Activated CD8-positive, alpha-beta T cell treated with anti-CD3 and anti-CD28 coated beads for 36 hours (primary cell): ENCODE measurements around the gene EID1. TPM values are rescaled to one million over a fixed set of nuclear protein-coding genes. Genes with fewer than 3 reads are reported as not detected.

Experiments used
- ATAC-seq: fragments of 200-7000 bp; cut with Tn5 transposase; one replicate; pipeline ENCODE4 v1.10.0; 2021; ENCODE audit warnings: mild to moderate bottlenecking, moderate library complexity
- CTCF ChIA-PET: fragments of 350-600 bp; sonication (Branson Sonifier 250); formaldehyde crosslinking; loops from one replicate; lab custom pipeline; 2021; ENCODE audit warnings: antibody characterized with exemption; lab: Charles Lee
- POLR2A ChIA-PET: fragments of 350-600 bp; sonication (Branson Sonifier 250); formaldehyde crosslinking; loops from one replicate; lab custom pipeline; 2021; ENCODE audit warnings: antibody characterized with exemption; lab: Charles Lee
- DNase-seq: peaks from one replicate; pipeline ENCODE4 v3.0.0-alpha.2; 2020
- H3K27ac Mint-ChIP-seq: one replicate; pipeline ENCODE4 v1.8.0; 2021; ENCODE audit warnings: mild to moderate bottlenecking, mixed read lengths
- H3K27me3 Mint-ChIP-seq: one replicate; pipeline ENCODE4 v1.8.0; 2021; ENCODE audit warnings: mixed read lengths
- H3K36me3 Mint-ChIP-seq: one replicate; pipeline ENCODE4 v1.8.0; 2021; ENCODE audit warnings: low read depth, mixed read lengths
- H3K4me1 Mint-ChIP-seq: one replicate; pipeline ENCODE4 v1.8.0; 2021; ENCODE audit warnings: low read depth, mixed read lengths
- H3K4me3 Mint-ChIP-seq: one replicate; pipeline ENCODE4 v1.8.0; 2021; ENCODE audit warnings: mild to moderate bottlenecking, moderate library complexity, mixed read lengths
- H3K9me3 Mint-ChIP-seq: one replicate; pipeline ENCODE4 v1.8.0; 2021; ENCODE audit warnings: mixed read lengths
- intact Hi-C: fragments of 100-400 bp; cut with micrococcal nuclease; formaldehyde crosslinking; loops from one replicate; pipeline ENCODE4 v1.10.0; 2022
- total RNA-seq, 2 experiments: library from RNA; stranded (reverse); gene quantifications; one replicate each; pipeline ENCODE4 v1.2.3, GENCODE V29; 2021
- TF ChIP-seq, protein P1 (sequence below): fragments of 200-600 bp; IDR thresholded peaks from one replicate; pipeline ENCODE4 v1.8.0; 2022; ENCODE audit warnings: antibody characterized with exemption, mild to moderate bottlenecking

EID1 gene, protein sequence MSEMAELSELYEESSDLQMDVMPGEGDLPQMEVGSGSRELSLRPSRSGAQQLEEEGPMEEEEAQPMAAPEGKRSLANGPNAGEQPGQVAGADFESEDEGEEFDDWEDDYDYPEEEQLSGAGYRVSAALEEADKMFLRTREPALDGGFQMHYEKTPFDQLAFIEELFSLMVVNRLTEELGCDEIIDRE
- 10 to 100 TPM; 78.3 to 80.5 TPM for total RNA-seq

DNA sequence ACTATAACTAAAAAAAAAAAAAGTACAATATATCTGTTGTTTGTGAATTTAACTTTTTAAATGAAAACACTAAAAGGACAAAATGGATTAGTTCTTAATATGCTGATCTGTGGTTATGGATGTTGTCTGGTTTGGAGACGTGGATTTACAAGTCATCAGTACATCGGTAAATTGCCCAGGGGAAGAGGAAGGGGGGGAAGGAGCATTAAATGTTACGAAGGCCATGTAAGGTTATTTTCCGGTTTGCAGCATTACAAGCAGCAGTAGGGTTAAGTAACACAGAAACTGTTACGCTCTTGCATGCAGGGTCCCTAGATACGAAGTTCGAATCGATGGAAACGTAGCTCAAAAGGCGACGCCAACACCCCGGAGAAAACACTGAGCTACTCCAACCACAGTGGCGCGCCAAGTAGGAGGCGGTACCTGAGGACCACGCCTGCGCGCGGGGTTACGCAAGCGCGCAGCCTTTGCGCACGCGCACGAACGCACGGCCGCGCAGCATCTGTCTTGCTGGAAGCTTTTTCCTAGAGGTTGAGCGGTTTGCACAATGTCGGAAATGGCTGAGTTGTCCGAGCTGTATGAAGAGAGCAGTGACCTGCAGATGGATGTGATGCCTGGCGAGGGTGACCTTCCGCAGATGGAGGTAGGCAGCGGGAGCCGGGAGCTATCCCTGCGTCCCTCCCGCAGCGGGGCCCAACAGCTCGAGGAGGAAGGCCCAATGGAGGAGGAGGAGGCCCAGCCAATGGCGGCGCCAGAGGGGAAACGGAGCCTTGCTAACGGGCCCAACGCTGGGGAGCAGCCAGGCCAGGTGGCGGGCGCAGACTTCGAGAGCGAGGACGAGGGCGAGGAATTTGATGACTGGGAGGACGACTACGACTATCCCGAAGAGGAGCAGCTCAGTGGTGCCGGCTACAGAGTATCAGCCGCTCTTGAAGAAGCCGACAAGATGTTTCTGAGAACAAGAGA lies at the start of gene EID1:
TSS of gene EID1 (plus strand) at position 505 of the 966 bp plus-strand sequence. CDS start at position 548, 43 bp downstream.
- ChIA-PET CTCF (interaction anchor here (0.7 to 2.0 kb wide), 7 partner anchors 12 to 268 kb away, joined by 3 to 25 read pairs (median 5); partner anchors contain the start of genes CEP152 and SHC4), POLR2A (interaction anchor here (0.5 to 2.5 kb wide), 9 partner anchors 9 to 546 kb away, joined by 3 to 9 read pairs (median 3); partner anchors contain the start of genes COPS2, SECISBP2L and SHC4)
- DNase-seq (peak; percentile 96), ATAC-seq (peak; percentile 94)
- H3K36me3 Mint-ChIP-seq = peaks cover 27% of the 10 kb centered on the region
- peaks cover 5% of the 10 kb centered on the region for H3K27me3 Mint-ChIP-seq
- TF ChIP-seq, protein P1, sequence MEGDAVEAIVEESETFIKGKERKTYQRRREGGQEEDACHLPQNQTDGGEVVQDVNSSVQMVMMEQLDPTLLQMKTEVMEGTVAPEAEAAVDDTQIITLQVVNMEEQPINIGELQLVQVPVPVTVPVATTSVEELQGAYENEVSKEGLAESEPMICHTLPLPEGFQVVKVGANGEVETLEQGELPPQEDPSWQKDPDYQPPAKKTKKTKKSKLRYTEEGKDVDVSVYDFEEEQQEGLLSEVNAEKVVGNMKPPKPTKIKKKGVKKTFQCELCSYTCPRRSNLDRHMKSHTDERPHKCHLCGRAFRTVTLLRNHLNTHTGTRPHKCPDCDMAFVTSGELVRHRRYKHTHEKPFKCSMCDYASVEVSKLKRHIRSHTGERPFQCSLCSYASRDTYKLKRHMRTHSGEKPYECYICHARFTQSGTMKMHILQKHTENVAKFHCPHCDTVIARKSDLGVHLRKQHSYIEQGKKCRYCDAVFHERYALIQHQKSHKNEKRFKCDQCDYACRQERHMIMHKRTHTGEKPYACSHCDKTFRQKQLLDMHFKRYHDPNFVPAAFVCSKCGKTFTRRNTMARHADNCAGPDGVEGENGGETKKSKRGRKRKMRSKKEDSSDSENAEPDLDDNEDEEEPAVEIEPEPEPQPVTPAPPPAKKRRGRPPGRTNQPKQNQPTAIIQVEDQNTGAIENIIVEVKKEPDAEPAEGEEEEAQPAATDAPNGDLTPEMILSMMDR = no peak
- peaks cover 2% of the 10 kb centered on the region for H3K9me3 Mint-ChIP-seq
- intact Hi-C loops = loop anchor here (5.0 kb wide), 1 partner anchor 89 kb away; no protein-coding TSS in a partner anchor
- peak within 1 kb of the TSS; percentile 99 for H3K27ac Mint-ChIP-seq
- H3K4me3 Mint-ChIP-seq = peak within 1 kb of the TSS; percentile 99
- peaks cover 33% of the 10 kb centered on the region for H3K4me1 Mint-ChIP-seq

DNA sequence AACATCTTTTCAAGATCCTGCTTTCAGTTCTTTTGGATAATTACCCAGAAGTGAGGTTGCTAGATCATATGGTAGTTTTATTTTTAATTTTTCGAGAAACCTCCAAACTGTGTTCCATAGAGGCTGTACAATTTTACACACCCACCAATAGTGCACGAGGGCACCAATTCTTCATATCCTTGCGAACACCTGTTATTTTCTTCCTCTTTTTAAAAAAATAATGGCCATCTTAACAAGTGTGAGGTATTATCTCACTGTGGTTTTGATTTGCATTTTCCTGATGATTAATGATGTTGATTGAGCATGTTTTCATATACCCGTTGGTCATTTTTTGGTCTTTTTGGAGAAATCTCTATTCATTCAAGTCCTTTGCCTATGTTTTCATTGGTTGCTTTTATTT lies 49.5 kb upstream of the EID1 start:
- ChIA-PET CTCF (no interaction called here), POLR2A (no interaction called here)
- ATAC-seq = no peak
- Mint-ChIP-seq H3K36me3 (no peaks in the 10 kb centered on the region), H3K4me3 (no peak overlapping the region), H3K27ac (no peak overlapping the region), H3K9me3 (peaks cover 14% of the 10 kb centered on the region), H3K4me1 (no peaks in the 10 kb centered on the region), H3K27me3 (peaks cover 12% of the 10 kb centered on the region)
- intact Hi-C loops = no loop called here
- TF ChIP-seq, protein P1 = no peak
- no peak for DNase-seq

DNA sequence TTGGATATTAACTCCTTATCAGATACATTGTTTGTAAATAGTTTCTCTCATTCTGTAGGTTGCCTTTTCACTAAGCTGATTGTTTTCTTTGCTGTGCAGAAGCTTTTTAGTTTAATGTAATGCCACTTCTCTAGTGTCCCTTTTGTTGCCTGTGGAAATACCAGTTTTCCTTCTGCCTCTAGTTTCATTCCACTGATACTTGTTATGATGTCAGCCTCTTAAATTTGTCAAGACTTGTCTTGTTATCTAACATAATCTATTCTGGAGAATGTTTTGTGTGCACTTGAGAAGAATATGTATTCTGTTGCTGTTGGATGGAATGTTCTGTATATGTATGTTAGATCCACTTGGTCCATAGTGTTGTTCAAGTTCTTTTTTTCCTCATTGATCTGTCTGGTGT lies 49.0 kb upstream of the EID1 start:
- H3K4me1 Mint-ChIP-seq = no peaks in the 10 kb centered on the region
- peaks cover 16% of the 10 kb centered on the region for H3K9me3 Mint-ChIP-seq
- ChIA-PET POLR2A (no interaction called here), CTCF (no interaction called here)
- DNase-seq (no peak), ATAC-seq (no peak)
- no peak overlapping the region for H3K4me3 Mint-ChIP-seq
- intact Hi-C loops = no loop called here
- H3K27me3 Mint-ChIP-seq = peaks cover 13% of the 10 kb centered on the region
- TF ChIP-seq, protein P1 = no peak
- no peak overlapping the region for H3K27ac Mint-ChIP-seq
- H3K36me3 Mint-ChIP-seq = peaks cover 2% of the 10 kb centered on the region

DNA sequence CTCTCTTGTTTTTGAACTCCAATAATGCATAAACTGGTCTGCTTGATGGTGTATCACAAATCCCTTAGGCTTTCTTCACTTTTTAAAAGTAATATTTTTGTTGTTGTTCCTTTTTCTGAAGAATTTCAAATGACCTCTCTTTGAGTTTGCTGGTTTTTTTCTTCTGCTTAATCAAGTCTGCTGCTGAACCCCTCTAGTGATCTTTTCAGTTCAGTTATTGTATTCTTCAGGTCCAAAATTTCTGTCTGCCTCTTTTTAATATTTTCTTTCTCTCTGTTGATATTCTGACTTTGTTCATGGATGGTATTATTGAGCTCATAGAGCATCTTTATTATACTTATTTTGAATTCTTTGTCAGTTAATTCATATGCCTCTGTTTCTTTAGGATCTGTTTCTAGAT lies 45.3 kb upstream of the EID1 start:
- ATAC-seq (no peak), DNase-seq (no peak)
- Mint-ChIP-seq H3K4me3 (no peak overlapping the region), H3K9me3 (peaks cover 19% of the 10 kb centered on the region), H3K27ac (no peak overlapping the region), H3K36me3 (peaks cover 4% of the 10 kb centered on the region), H3K4me1 (no peaks in the 10 kb centered on the region), H3K27me3 (peaks cover 15% of the 10 kb centered on the region)
- TF ChIP-seq, protein P1 = no peak
- POLR2A ChIA-PET = no interaction called here
- intact Hi-C loops = no loop called here
- CTCF ChIA-PET = interaction anchor here (1.0 kb wide), 1 partner anchor 29 kb away, joined by 3 read pairs; no protein-coding TSS in a partner anchor
